HG02763 (cell line): ENCODE measurements around the gene FSTL5.

Source experiments
- ATAC-seq: cut with Tn5 transposase; IDR thresholded peaks from one replicate; pipeline ENCODE4 v1.9.1; 2021; ENCODE audit warnings: mild to moderate bottlenecking, moderate library complexity; ENCODE audit not compliant: unreplicated experiment

The FSTL5 gene

DNA sequence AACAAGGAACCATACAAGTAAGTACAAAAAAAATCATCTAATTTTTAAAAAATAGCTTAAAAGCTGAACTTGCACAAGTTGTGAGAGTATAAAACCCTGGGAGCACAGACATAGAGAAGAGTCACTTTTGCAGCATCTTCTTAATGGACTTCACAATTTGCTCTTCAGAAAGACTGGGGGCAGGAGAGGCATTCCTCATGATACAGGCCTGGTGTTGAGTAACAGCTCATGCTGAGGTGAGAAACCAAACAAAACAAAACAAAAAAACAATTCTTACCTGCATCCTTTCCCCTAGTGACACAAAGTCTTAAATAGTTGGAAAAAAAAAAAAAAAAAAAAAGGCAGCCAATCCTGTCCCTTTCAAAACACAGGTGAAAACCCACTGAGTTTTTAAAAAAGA lies 562.8 kb downstream of the FSTL5 start:
- no peak for ATAC-seq

DNA sequence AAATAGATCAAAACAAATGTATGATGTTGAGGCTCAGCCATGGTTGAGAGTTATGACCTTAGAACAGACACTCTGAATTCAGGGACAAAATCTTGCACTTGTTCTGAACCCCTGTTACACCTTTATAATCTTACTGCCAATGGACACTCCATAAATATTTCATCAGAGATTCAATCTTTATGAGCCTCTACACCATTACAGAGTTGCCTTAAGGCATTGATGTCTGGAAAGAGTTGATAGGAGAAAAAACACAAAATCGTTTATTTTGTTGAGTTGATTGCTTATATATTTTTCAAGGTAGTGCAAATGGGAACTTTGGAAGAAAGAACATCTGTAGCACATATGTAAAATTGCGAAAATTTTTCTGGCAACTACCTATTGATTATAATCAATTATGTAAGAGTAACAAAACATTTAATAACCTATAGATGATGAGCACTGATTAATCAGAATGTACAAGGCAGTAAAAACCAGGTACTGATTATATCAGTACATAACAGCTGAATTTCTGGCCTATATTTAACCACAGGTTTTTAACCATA lies 568.5 kb downstream of the FSTL5 start:
- ATAC-seq: no peak

DNA sequence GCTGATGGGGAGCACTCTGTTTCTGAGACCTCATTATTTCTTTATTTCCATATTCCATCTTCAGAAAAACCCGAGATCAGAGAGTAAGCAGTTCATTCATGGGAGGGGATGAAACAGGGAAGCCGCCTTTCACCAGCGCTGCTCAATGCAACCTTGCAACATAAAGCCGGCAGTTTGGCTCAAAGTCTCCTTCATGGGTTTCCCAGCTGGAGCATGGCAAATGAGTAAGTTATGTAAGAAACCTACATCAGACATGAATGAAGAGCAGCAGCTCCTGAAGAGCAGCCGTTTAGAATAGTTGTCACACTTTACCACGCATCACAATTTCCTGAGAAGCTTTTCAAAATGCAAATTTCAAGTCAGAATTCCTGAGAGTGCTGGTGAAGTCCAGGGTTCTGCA lies 578.8 kb downstream of the FSTL5 start:
- ATAC-seq: no peak

DNA sequence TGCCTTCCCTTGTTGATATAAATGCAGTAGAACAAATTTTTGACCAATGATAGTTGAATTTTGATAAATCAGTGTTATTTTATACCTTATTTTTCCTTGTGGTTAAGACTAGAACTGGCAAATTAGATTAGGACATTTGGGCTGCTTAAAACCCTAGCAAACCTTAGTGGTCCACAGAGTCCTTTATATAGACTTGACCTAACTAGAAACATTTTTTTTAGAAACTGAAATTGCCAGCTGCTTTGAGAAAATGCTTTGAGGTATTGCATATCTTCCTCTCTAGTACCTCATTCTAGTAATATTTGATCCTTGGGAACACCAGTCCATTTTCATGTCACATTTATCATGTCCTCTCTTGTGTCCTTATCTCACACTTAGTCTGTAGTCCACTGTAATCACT lies 580.3 kb downstream of the FSTL5 start:
- ATAC-seq: no peak

DNA sequence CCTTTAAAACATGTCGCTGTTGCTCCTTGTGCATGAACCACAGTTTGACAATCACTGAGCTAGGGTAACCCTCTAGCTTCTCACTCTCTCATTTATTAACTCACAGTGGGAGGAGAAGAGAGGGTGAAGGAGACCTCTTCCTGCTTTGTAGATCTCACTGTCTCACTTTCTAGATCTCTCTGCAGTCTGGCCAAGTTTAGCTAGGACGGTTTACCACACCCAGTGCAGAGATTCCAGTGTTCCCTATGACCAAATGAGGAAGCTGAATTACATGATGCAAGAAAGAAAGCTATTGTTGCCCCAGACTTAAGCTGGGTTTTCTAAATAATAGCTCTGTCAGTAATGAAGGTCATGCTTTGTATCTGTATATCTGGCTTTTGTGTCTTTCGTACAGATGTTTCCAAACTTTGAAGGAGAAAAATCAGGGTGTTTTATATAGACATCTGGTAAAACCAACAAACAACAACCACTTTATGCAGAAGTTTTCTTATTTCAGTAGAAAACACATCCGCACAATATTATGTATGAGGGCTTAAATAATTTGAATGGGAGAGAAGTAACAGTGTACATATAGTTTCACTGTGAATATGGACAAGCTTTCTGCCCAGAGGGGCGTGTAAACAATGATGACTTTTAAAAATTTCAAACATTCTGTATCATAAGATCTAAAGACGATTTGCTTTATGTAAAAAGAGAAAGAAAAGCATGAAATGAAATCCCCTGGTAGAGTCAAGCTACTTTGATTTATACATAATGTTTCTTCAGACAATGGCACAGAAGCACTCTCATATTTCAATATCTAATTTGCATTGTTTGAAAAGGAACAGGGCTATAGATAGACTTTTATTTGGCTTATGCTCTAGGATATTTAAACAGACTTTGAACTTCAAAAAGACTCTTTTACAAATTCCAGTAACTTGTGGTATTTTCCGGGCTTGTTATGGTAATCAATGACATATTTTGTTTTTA lies 582.3 kb downstream of the FSTL5 start:
- ATAC-seq: no peak

DNA sequence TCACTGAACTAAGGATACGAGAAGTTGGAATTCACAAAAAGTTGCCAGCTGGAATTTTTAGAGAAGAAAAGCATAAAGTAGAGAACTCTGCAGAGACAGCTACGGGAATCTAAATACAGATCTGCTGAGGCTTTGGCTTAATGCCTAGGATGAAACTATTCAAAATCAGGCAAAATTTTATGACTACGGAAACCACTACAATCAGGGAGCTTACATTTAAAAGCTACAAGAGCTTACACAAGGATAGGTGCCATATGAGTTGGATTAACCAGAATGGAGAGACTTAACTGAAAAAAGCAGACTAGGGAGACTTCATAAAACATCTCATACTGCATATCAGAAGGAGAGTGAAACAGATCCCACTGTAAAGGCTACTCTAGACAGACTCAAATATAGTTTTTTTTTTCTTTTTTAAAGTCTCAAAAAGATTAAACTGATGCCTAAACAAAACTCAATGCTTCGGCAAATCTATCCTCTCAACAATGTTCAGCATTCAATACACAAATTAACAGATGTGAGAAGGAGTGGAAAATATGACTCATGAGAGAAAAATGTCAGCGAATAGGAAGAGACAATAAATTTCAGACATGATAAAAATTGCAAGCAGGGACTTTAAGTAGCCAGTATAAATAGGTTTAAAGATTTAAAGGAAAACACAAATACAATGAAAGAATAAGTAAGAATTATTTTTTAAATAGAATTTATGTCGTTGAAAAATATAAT lies 586.1 kb downstream of the FSTL5 start:
- ATAC-seq: no peak

DNA sequence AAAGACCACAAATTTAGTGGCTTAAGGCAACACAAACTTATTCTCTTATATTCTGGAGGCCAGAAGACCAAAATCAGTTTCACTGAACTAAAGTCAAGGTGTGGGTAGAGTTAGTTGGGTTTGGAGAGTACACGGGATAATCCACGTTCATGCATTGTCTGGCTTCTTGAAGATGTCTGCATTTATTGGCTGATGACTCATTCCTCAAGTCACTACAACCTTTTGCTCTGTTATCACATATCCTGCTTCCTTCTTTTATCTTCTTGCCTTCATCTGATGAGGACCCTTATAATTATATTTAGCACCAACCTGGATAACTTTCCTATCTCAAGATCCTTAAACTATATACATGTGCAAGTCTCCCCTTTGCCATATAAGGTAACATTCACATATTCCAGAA lies 590.0 kb downstream of the FSTL5 start:
- ATAC-seq: no peak

DNA sequence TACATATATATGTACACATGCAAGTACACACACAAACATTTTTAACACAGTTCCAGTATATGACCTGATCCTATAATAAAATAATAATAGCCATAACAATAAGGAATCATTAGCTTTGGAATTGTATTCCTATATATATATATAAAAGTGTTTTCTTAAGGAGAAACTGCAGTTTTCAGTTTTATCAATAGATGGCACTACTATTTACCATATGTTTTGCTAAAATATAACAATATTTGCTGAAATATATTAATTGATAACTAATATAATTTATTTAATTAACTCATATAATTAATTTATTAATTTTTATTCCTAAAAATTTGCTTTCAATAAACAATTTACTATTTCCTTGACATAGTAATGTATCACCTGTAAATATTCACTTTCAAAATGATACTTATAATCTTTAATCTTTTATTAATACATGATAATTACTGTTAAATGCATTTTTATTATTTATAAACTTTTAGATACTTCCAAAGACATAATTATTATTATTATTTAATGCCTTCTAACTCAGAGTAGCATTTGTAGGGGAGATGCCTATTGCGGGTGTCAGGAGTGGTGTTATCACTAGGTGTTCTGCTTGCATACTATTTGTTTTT lies 599.5 kb downstream of the FSTL5 start:
- ATAC-seq: no peak

DNA sequence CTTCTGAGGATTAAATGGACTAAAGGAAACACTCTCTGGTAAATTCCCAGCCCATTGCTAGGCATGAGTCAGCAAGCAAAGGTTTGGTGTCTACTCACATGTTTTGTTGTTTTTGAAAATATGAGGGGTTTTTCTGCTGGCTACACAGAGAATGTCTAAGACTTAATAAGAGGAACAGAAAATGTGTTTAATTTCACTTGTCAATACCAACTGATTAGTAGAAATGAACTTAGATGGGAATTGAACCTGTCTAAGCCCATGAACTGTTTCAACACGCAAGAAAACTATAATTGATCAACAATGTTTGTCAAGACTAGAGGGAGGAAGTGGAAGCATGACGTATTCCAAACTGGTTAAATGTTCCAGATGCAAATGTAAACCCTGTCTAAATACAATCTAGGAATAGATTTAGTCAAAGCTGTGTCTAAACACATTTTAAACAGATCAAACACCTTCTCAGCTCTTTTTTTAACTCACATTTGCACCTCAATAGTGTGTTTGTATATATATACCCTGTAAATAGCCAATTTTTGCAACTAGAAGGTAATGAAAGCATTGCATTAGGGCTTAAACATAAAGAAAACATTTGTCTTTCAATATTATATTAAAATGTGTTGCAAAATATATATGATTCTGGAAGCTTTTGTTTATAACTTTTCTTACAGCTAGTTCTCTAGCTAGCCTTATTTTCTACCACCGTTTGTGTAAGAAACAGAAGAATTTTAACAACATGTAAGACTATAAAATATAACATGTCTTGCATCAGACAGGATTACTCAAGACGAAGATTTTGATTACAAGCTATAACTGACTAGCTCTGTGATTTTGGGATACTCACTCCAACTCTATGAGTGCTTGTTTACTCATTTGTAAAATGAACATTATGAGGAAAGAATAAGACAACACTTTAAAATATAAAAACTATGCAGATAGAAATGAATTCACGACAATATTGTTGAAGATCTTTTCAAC lies 607.8 kb downstream of the FSTL5 start:
- peak; percentile 54 for ATAC-seq

DNA sequence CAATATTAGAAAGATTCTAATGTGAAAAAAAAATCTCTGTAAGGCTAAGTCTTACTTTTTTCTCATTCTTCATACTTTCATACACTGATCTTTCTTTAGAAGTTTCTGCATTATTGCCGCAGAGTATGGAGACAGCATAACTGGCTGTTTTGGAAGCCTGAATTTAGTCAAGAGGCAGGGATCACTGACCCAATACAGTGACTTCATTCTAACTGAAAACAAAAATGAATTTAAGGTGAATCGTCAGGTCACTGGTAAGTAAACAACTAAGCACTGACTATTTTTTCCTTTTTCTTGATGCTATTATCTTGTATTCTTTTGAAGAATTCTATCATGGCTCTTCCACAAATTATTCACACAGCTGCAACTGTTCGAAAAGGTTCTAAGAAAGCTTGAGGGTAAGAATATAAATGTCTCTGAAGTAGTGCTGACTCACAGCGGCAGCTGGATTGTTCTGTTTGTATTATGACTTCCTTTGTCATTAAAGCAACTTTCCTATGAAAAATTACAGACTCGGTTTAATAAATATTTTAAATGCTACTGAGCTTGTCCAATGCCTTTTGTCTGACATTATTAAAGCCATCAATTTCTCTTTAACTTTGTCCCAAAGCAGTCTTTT lies 609.3 kb downstream of the FSTL5 start:
- no peak for ATAC-seq

DNA sequence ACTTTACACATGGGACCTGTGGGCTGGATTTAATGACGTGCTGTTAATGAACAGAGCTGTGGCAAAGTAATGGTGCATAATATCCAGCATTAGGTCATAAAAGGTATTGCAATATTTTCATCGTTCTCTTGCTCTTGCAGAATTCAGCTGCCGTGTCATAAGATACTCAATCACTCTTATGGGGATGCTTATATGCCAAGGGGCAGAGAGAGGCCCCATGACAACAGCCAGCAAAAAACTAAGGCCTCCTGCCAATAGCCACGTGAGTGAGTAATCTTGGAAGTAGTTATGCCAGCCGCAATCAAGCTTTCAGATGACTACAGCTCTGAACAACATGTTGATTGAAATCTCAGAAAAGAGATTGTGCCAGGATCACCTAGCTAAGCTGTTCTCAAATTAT lies 616.9 kb downstream of the FSTL5 start:
- ATAC-seq: no peak

DNA sequence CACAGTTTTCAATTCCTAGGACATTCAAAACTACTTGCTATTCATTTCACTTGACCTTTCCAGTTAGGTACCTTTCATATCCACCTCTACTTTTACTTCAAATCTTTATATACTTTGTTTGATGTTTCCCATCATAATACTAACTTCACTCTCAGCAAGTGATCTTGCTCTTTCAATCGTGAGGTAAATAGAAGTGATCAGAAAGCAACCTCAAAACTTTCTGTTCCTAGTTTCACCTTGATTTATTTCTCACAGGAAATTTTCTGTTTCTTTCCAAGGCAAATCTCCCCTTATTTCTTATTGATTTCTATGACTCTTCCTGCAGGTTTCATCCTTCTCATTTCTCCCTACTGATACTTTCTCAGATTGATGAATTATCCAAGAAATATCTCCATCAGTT lies 623.5 kb downstream of the FSTL5 start:
- ATAC-seq: no peak

DNA sequence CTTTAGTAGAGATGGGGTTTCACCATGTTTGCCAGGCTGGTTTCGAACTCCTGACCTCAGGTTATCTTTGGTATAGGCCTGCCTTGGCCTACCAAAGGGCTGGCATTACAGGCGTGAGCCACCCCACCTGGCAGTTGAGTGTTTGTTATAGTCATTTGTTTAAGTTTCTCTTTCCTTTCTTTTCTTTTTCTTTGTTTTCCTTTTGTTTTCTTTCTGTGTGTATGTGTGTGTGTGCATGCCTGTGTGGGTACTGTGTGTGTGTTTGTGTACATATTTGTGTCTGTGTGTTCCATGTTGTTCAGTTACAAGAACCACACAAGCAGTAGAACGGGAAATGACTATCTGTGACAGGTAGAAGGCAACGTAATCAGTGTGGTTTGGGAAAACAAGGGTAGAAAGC lies 624.9 kb downstream of the FSTL5 start:
- no peak for ATAC-seq

DNA sequence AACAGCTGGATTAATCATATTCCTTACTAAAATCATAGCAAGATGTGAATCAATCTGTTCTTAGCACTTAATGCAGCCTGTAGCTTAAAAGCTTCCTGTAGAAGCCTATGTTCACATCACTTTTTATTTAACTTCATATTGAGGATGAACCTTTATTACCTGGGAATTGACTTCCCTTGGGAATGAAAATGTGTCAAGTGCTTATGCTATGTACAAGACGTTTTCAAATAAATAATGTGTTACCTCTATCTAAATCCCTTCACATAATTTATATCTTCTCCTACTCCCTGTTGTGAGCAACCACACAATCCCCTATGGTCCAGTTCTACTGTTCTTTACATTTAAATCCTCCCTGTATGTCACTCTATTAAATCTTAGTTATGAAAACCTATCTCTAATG lies 633.1 kb downstream of the FSTL5 start:
- ATAC-seq: no peak

DNA sequence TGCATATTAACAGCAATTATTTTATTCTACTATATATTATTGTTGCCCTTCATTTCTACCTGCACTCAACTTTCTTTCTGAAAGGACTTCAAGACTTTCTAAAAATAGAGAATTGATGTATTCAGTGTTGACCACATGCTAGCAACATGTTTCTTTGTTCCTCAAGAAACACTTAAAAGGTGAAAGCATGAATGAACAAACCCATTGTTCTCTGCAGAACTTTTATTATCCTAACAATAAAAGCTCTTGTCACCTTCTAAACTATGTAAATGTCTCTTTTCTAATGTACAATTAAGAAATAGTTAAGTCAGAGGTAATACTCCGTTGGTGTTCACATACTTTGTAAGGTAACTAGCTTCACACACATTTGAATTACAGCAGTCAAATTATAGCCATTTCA lies 638.7 kb downstream of the FSTL5 start:
- ATAC-seq: no peak

DNA sequence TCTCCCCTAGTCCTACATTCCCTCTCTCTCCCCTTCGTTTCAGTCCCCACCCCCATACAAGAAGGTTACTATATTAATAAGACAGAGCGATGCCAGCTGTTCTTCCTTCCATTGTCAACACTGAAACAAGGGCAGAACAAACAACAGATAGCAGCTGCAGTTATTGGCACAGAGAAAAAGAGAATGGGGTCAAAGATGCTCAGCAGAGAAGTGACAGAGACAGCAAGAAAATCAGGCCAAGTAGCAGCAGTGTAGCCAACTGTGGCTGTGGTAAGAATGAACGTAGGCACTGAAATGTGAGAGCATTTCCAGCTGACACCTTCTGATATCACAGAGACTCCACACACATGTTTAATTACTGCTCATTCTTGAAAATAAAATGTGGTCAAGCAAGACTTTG lies 641.8 kb downstream of the FSTL5 start:
- ATAC-seq: no peak

DNA sequence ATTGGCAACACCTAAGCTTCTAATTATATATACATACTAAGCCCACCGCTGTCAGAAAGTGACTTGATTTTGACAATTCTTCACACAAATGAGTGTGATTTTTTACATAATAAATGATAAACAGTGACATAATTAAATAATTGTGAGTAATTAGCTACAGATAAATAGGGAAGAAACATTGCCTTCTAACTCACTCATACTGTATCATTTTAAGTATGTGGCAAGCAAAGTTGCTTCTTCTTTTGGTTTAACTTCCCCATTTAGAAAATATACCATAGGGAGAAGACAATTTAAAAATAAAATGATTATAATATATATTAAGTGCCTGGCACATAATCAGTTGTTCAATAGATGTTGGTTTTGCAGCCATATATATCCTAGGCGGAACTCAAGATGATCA lies 644.2 kb downstream of the FSTL5 start:
- no peak for ATAC-seq

DNA sequence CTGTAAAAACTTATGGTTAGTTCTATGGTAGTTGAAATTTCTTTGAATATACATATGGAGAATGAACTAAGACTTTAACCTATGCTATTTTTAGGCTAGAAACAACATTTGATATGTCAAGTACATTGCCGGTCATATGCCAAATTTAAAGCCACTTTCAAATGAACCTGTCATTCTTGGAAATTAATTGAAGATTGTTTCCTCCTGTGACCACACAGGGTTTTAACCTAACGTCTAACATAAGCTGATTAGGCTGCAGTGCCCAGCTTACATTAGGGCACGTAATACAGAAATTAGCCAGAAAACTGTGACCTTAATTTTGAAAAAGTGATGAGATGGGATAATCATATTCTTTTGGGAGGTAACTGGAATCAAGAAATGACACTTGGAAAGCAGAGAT lies 645.9 kb downstream of the FSTL5 start:
- no peak for ATAC-seq

DNA sequence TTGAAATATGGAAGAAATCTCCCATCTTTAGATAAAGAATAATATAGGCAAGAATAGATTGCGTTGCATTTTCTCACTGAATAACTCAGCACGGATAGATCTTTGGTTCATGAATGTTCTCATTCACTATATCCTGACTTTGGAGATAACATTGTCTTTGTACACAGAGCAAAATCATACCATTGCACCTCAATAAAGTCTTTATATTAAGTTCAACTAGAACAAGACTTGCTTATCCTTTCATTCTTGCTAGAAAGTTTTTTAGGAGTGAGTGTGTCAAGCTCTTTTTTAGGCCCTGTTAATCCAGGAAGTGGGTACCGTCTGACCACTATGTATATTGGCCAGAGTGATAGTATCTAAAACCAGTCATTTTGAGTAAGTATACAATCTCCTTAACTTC lies 658.7 kb downstream of the FSTL5 start:
- ATAC-seq: no peak

DNA sequence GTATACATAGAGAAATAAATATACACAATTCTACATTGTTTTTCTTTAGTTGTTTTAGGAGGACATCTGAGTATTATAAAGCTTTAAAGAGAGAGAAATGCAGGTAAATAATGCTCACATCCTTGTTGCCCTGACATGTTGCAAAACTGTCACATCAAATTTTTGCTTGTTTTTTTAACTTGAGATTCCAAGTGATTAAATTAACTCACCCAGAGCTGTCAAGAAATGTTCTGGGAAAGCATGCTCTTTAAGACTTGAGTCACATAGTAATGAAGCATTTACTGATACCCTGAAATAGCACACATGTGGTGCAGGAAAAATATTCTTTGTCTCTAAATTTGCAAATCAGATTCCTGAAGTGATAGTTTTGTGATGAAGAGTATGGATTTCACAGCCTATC lies 665.6 kb downstream of the FSTL5 start:
- ATAC-seq: no peak
